Measurements from ENCODE around the gene MANSC4. TPM values are rescaled to one million over a fixed set of nuclear protein-coding genes. Genes with fewer than 3 reads are reported as not detected.

The MANSC4 gene
- total RNA-seq, 1 donor from 2014 or later: 0.72 TPM

GRCh38 chr12:27787559-27787958, 7.5 kb upstream of the MANSC4 start:
- Mint-ChIP-seq H3K4me3 (no peak overlapping the region), H3K4me1 (peaks cover 4% of the 10 kb centered on the region), H3K36me3 (peaks cover 32% of the 10 kb centered on the region), H3K27me3 (ENCODE audit: low read depth) (no peaks in the 10 kb centered on the region), H3K9me3 (no peaks in the 10 kb centered on the region), H3K27ac (no peak overlapping the region)
- TF ChIP-seq CTCF (IDR thresholded peaks at IDR 0.05; ENCODE audit: unreplicated experiment): no peak
- no peak for DNase-seq (ENCODE audit: low spot score in 2 of 2, unreplicated experiment in 2 of 2)

GRCh38 chr12:27785882-27786570, 6.0 kb upstream of the MANSC4 start:
- no peak for DNase-seq (ENCODE audit: low spot score in 2 of 2, unreplicated experiment in 2 of 2)
- Mint-ChIP-seq H3K4me1 (peaks cover 20% of the 10 kb centered on the region), H3K36me3 (peaks cover 20% of the 10 kb centered on the region), H3K27me3 (ENCODE audit: low read depth) (no peaks in the 10 kb centered on the region), H3K4me3 (no peak overlapping the region), H3K9me3 (no peaks in the 10 kb centered on the region), H3K27ac (no peak overlapping the region)
- TF ChIP-seq CTCF (IDR thresholded peaks at IDR 0.05; ENCODE audit: unreplicated experiment): no peak

- Mint-ChIP-seq H3K27me3 (ENCODE audit: low read depth) (no peaks in the 10 kb centered on the region), H3K27ac (peak overlapping the region; percentile 82), H3K36me3 (peaks cover 16% of the 10 kb centered on the region), H3K4me1 (peaks cover 25% of the 10 kb centered on the region), H3K4me3 (peak overlapping the region; percentile 77), H3K9me3 (no peaks in the 10 kb centered on the region)
- no peak for DNase-seq (ENCODE audit: low spot score in 2 of 2, unreplicated experiment in 2 of 2)
- TF ChIP-seq CTCF (IDR thresholded peaks at IDR 0.05; ENCODE audit: unreplicated experiment): no peak
These were observed 2.4 kb upstream of the MANSC4 start for GRCh38 chr12:27782481-27782880.

GRCh38 chr12:27781680-27782079, 1.6 kb upstream of the MANSC4 start:
- DNase-seq (ENCODE audit: low spot score in 2 of 2, unreplicated experiment in 2 of 2): no peak
- H3K9me3 Mint-ChIP-seq: no peaks in the 10 kb centered on the region
- TF ChIP-seq CTCF (IDR thresholded peaks at IDR 0.05; ENCODE audit: unreplicated experiment): no peak
- H3K4me3 Mint-ChIP-seq: peak overlapping the region; percentile 77
- H3K36me3 Mint-ChIP-seq: peaks cover 16% of the 10 kb centered on the region
- peak overlapping the region; percentile 82 for H3K27ac Mint-ChIP-seq
- no peaks in the 10 kb centered on the region for H3K27me3 Mint-ChIP-seq (ENCODE audit: low read depth)
- H3K4me1 Mint-ChIP-seq: peaks cover 25% of the 10 kb centered on the region

- TF ChIP-seq CTCF (IDR thresholded peaks at IDR 0.05; ENCODE audit: unreplicated experiment): no peak
- H3K4me3 Mint-ChIP-seq: peak overlapping the region; percentile 77
- DNase-seq (ENCODE audit: low spot score in 2 of 2, unreplicated experiment in 2 of 2): no peak
- H3K36me3 Mint-ChIP-seq: peaks cover 12% of the 10 kb centered on the region
- H3K9me3 Mint-ChIP-seq: no peaks in the 10 kb centered on the region
- peaks cover 25% of the 10 kb centered on the region for H3K4me1 Mint-ChIP-seq
- H3K27me3 Mint-ChIP-seq (ENCODE audit: low read depth): no peaks in the 10 kb centered on the region
- H3K27ac Mint-ChIP-seq: peak overlapping the region; percentile 82
These were observed 774 bp upstream of the MANSC4 start for GRCh38 chr12:27780612-27781408.

Data from mesothelial cell of epicardium (in vitro differentiated cells).